HG03097 (cell line): Measurements from ENCODE around the gene BPIFB3.
"Not testable (repeated sequence)": the region's sequence is repeated elsewhere in the genome, so short reads cannot be mapped to it uniquely, and the experiment has no call there.

Experiments used
- ATAC-seq: cut with Tn5 transposase; IDR thresholded peaks from one replicate; pipeline ENCODE4 v1.9.1; 2021; ENCODE audit not compliant: unreplicated experiment, low FRiP score

Gene BPIFB3

DNA sequence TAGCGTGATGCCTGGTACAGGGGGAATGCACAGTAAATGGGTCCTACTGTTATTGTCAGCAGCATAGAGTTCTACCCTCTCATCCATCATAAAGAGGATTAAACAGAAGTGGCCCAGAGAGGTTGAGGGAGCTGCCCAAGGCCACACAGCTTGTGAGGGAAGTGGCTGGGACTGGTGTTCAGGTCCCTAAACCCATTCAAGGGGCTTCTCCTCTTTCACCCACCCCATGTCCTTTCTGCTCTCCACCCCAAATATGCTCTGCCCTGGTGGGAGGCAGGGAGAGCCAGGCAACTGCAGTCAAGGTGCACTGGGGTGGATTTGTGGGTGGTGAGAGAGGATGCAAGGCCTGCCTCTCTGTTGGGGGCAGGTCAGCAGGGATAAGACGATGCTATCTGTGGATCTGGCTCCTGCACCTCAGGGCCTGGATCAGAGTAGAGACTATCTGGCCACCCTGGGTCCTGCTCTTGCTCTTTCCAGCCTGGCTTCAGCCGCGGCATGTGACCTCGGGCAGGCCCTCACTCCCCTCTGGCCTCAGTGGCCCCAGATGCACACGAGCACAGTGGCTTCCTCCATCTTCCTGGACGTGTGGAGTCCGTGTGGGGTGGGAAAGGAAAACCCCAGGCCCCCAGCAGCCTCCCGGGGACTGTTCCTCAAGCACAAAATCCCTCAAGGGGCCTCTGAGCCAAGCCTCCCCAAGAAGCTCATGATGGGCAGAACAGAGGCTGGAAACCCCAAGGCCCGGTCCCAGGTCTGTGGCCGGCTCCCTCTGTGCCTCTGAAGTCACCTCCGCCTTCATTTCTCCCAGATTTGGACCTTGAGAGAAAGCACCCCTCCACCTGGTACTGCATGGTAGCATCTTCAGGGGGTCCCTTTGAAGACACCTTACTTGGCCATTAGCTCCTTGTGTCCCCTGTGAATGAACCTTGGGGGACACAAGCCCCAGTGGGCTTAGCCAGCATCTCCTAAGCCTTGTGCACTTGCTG, 25.6 kb upstream of the BPIFB3 start:
- no peak for ATAC-seq

DNA sequence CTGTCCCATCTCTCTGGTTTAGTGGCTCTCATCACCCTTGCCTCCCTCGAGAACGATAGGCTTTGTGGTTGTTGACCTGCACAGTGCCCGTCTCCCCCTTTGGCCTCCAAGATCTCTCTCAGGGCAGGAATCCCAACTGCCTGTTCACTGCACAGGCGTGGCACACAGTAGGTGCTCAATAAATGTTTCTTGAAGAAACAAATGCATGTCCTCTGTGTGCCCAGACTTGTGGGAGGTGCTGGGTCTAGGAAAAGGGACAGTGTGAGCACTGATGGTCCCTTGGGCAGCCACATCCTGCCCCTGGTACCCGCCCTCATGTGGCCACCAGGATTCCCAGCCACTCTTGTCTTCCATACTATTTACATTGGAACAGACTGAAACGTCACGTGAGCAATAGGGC, 24.8 kb upstream of the BPIFB3 start:
- no peak for ATAC-seq

GRCh38 chr20:33030076-33030475, 23.6 kb upstream of the BPIFB3 start:
- ATAC-seq, result no peak

DNA sequence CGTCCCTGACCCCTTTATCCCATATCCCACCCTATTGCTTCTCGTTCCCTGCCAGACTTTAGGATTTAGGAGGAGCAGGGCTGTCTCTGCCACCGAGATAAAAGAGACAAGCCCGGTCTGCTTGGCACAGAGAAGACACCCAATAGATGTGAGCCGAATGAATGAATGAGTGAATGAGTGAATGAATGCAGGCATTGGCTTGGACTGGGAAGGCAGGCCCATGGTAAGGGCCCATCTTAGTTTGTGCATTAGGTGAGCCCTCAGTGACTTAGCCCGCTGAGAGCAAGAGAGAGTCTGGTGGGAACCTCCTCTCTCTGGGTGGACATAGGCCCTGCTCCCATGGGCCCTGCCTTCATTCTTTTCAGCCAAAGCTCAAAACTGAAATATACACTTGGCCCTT, 23.1 kb upstream of the BPIFB3 start:
- ATAC-seq, result no peak

- ATAC-seq, result no peak
Observed at GRCh38 chr20:33031531-33031930, 22.2 kb upstream of the BPIFB3 start, which contains the start of gene BPIFB6. TSS of gene BPIFB6 (plus strand) at chr20:33031648. CDS start at chr20:33031648, 0 bp downstream.

DNA sequence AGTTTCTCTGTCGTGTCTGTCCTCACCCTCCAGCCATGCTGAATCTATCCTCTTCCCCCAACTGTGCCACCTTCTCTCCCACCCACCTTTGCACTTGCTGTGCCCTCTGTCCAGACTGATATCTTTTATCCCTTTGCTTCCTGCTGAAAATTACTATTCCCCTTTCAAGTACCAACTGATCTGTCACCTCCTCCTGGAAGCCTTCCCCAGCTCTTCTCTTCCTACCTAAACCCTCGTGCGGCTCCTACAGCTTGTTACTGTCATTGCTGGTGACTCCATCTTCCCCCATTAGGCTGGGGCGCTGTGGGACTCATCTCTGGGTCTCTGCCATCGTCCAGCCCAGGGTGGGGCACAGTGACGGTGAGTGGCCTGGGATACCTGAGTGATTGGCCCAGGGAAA, 21.1 kb upstream of the BPIFB3 start:
- ATAC-seq, result no peak

GRCh38 chr20:33033381-33033780, 20.3 kb upstream of the BPIFB3 start:
- ATAC-seq, result no peak

DNA sequence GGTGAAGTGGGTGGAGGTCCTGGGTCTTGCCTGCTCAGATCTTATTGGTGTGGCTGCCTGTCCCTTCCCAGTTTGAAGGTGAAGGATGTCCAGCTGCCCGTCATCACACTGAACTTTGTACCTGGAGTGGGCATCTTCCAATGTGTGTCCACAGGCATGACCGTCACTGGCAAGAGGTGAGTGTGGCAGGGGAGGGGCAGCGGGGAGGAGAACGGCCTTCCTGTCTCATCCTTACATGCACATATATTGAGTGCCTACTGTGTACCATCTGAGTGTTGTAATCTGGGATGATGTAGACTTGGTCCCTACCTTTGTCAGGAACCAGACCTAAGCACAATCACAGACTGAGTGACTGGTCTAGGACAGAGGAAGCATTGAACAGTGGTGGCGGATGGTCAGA, 19.6 kb upstream of the BPIFB3 start:
- no peak for ATAC-seq

- no peak for ATAC-seq
Observed at GRCh38 chr20:33034901-33035492, 18.7 kb upstream of the BPIFB3 start.

GRCh38 chr20:33037456-33037855, 16.2 kb upstream of the BPIFB3 start:
- ATAC-seq, result no peak

- no peak for ATAC-seq
Observed at GRCh38 chr20:33038243-33038642, 15.5 kb upstream of the BPIFB3 start.

DNA sequence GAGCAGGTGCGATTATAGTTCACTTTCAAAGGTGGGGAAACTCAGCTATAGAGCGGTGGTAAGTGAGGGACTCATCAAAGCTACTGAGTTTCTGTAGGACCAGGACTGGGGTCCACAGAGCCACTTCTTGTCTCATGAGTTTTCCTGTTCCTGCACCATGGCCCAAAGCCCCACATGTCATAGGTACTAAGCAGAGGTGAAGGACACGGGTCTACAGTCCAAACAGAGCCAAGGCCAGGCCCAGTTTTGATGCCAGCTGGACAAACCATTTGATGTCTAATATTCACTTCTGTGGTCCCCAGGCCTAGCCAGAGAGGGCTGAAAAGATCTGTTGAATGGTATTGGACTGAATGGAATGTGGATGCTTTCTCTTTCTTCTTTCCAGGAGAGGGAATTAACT, 11.3 kb upstream of the BPIFB3 start:
- no peak for ATAC-seq

- no peak for ATAC-seq
Observed at GRCh38 chr20:33042983-33043730, 10.5 kb upstream of the BPIFB3 start.

GRCh38 chr20:33043731-33044181, 9.9 kb upstream of the BPIFB3 start:
- no peak for ATAC-seq

DNA sequence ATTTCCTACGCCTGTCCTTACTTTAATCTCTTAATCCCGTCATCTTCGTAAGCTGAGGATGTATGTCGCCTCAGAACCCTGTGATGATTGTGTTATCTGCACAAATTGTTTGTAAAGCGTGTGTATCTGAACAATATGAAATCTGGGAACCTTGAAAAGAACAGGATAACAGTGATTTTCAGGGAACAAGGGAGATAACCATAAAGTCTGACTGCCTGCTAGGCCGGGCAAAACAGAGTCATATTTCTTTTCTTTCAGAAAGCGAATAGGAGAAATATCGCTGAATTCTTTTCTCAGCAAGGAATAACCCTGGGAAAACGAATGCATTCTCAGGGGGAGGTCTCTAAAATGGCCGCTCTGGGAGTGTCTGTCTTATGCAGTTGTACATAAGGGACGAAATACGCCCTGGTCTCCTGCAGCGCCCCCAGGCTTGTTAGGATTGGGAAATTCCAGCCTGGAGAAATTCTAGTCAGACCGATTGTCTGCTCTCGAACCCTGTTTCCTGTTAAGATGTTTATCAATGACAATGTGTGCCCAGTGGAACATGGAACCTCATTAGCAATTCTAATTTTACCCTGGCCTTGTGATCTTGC, 8.5 kb upstream of the BPIFB3 start:
- ATAC-seq, result not testable (repeated sequence)

DNA sequence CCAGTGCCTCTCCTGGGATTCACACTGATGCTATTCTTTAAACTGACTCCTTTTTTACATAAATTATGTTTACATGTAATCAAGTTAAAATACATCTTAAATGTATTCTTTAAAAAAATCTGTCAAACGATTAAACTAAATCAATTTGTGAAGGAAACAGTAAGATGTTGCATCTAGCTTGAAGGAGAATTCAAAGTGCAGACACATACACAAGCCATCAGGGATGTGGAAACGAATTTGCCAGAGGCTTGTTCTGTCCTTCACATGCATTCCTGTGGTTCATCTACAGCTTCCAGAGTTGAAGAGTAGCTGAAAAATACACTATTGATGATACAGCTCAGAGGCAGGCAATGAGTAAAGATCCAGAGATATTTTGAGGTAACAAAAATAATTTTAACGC, 7.3 kb upstream of the BPIFB3 start:
- no peak for ATAC-seq

GRCh38 chr20:33051333-33051732, 2.4 kb upstream of the BPIFB3 start:
- ATAC-seq, result no peak

- no peak for ATAC-seq
Observed at GRCh38 chr20:33054381-33054780, 678 bp downstream of the BPIFB3 start.

- no peak for ATAC-seq
Observed at GRCh38 chr20:33054791-33055190, 1.1 kb downstream of the BPIFB3 start.

GRCh38 chr20:33059136-33059535, 5.4 kb downstream of the BPIFB3 start:
- no peak for ATAC-seq
